Psoas muscle (tissue), 8 donors: ENCODE results near the gene GPX7. TPM values are rescaled to one million over a fixed set of nuclear protein-coding genes. Genes with fewer than 3 reads are reported as not detected.
"Not testable (repeated sequence)": the region's sequence is repeated elsewhere in the genome, so short reads cannot be mapped to it uniquely, and the experiment has no call there.

Source experiments
- ATAC-seq, 4 donors: fragments of 200-7000 bp; cut with Tn5 transposase; one replicate each; pipeline ENCODE4 v1.9.1; 2020; ENCODE audit warnings: moderate library complexity in 3 of 4, mild to moderate bottlenecking in 2 of 4
- DNase-seq, 2 donors: peaks; one replicate each; pipeline ENCODE4 v3.0.0-alpha.2; 2020
- H3K27ac ChIP-seq: fragments of 200-600 bp; one replicate; pipeline ENCODE4 v1.8.0; 2022
- H3K27me3 ChIP-seq, 3 donors: fragments of 200-600 bp in 1 of 3; one replicate each; pipeline versions ENCODE4 v1.6.1 to v1.8.0; 2013 to 2022; ENCODE audit warnings: low read length in 2 of 3, mild to moderate bottlenecking in 2 of 3, moderate library complexity in 1 of 3; ENCODE audit not compliant: insufficient read depth in 3 of 3
- H3K36me3 ChIP-seq, 2 donors: fragments of 200-600 bp in 1 of 2; one replicate each; pipeline versions ENCODE4 v1.6.1 to v1.8.0; 2013 to 2022; ENCODE audit warnings: low read depth in 1 of 2, mild to moderate bottlenecking in 1 of 2, moderate library complexity in 1 of 2; ENCODE audit not compliant: insufficient read depth in 1 of 2
- H3K4me1 ChIP-seq: fragments of 200-600 bp; one replicate; pipeline ENCODE4 v1.8.0; 2022
- H3K4me3 ChIP-seq: fragments of 200-600 bp; one replicate; pipeline ENCODE4 v1.8.0; 2022; ENCODE audit warnings: mild to moderate bottlenecking
- H3K9me3 ChIP-seq: fragments of 200-600 bp; one replicate; pipeline ENCODE4 v1.8.0; 2022
- CTCF ChIP-seq: fragments of 200-600 bp; IDR thresholded peaks from one replicate; pipeline ENCODE4 v1.8.0; 2022; ENCODE audit warnings: antibody characterized with exemption
- WGBS, 3 donors: extraction: QIAGEN DNeasy Blood & Tissue Kit; methylation state at CpG; one replicate each; pipeline versions ENCODE4 v1.1.6 to v1.1.7; 2013; 5-methylcytosine and 5-hydroxymethylcytosine counted together
- intact Hi-C, 2 donors: fragments of 100-400 bp; cut with DNase I; formaldehyde crosslinking; loops; one replicate each; pipeline versions ENCODE4 v1.11.0 to v1.14.2; 2022
- polyA plus RNA-seq, 3 donors: library from polyadenylated mRNA; stranded (reverse); fragments of 200-250 nt; gene quantifications; one replicate each; pipeline ENCODE4 v1.2.3, GENCODE V29; 2013
- total RNA-seq, 4 donors: library from RNA; stranded (reverse); fragmentation: NEBNext Ultra II Directional in 2 of 4; extraction: Animal tissue kit (Norgen Biotek cat#: 25700) in 2 of 4; gene quantifications; one replicate each; pipeline versions ENCODE4 v1.2.1 to v1.2.4, GENCODE V29; 2021 to 2023
- donor health status: healthy with polysubstance abuse.
- donor health status: DM: no; HTN: no; CAD: no; lungs with moderate emphysema.
- donor health status: Bipolar disorder and iron deficiency.
- donor health status: healthy.
- donor health status: DM: yes; HTN: yes; CAD: no.
- donor health status: DM: no; HTN: no; CAD: no.
- donor health status: DM: no; HTN: no; CAD: no.
- donor health status: DM: yes; HTN: yes; CAD: no.

Gene GPX7
- total and polyA plus RNA-seq, 7 donors: 3.6 to 12.2 (median 7.9) TPM

- no peak overlapping the region for H3K4me3 ChIP-seq
- no peak for TF ChIP-seq CTCF
- no peaks in the 10 kb centered on the region for H3K4me1 ChIP-seq
- intact Hi-C loops: no loop called here
- ATAC-seq: no peak
- H3K9me3 ChIP-seq: no peaks in the 10 kb centered on the region
- no peak overlapping the region for H3K27ac ChIP-seq
- no peaks in the 10 kb centered on the region for H3K27me3 ChIP-seq
- no peaks in the 10 kb centered on the region for H3K36me3 ChIP-seq
- DNase-seq: no peak
- 92 to 97% (median 95%) methylated on average over 4 of the region's 4 CpGs for WGBS, 3 donors
These were observed 29.8 kb upstream of the GPX7 start for GRCh38 chr1:52572387-52572786.

- intact Hi-C loops: no loop called here
- ATAC-seq: no peak
- 73 to 81% (median 74%) methylated on average over 2 of the region's 2 CpGs for WGBS, 3 donors
These were observed 27.6 kb upstream of the GPX7 start for GRCh38 chr1:52574594-52574993.

GRCh38 chr1:52576074-52576473 is 26.1 kb upstream of the GPX7 start:
- 92 to 100% (median 96%) methylated on average over 1 of the region's 1 CpG for WGBS, 3 donors
- H3K9me3 ChIP-seq: no peaks in the 10 kb centered on the region
- no peaks in the 10 kb centered on the region for H3K4me1 ChIP-seq
- no peak for TF ChIP-seq CTCF
- no peak overlapping the region for H3K27ac ChIP-seq
- ATAC-seq (no peak), DNase-seq (no peak)
- no peaks in the 10 kb centered on the region for H3K27me3 ChIP-seq
- intact Hi-C loops: no loop called here
- no peak overlapping the region for H3K4me3 ChIP-seq
- H3K36me3 ChIP-seq: no peaks in the 10 kb centered on the region

More at GRCh38 chr1:52574594-52574993, 27.6 kb upstream of the GPX7 start:
- Histone ChIP-seq H3K27me3 (no peaks in the 10 kb centered on the region), H3K36me3 (no peaks in the 10 kb centered on the region), H3K4me1 (no peaks in the 10 kb centered on the region), H3K9me3 (no peaks in the 10 kb centered on the region), H3K27ac (no peak overlapping the region), H3K4me3 (no peak overlapping the region)
- no peak for TF ChIP-seq CTCF
- no peak for DNase-seq

- intact Hi-C loops, H3K4me3 ChIP-seq, DNase-seq, ATAC-seq, H3K27ac ChIP-seq, H3K9me3 ChIP-seq, H3K27me3 ChIP-seq, H3K4me1 ChIP-seq, H3K36me3 ChIP-seq: not testable (repeated sequence)
- WGBS, 3 donors: 86 to 92% (median 87%) methylated on average over 3 of the region's 3 CpGs
These were observed 24.1 kb upstream of the GPX7 start for GRCh38 chr1:52578066-52578465.

GRCh38 chr1:52579415-52579814 is 22.8 kb upstream of the GPX7 start:
- intact Hi-C loops: no loop called here
- DNase-seq: no peak
- Histone ChIP-seq H3K36me3 (no peaks in the 10 kb centered on the region), H3K4me1 (no peaks in the 10 kb centered on the region), H3K9me3 (no peaks in the 10 kb centered on the region), H3K27ac (no peak overlapping the region), H3K4me3 (no peak overlapping the region), H3K27me3 (no peaks in the 10 kb centered on the region)
- 36 to 51% (median 38%) methylated on average over 2 of the region's 2 CpGs for WGBS, 3 donors
- TF ChIP-seq CTCF: no peak
- ATAC-seq: no peak
